Heart left ventricle (tissue), 13 donors: ENCODE measurements around the gene NACC2.

Source experiments
- POLR2A ChIP-seq, 2 donors: fragments of 450-650 bp; IDR thresholded peaks; one replicate each; pipeline ENCODE4 v1.6.1; 2017; ENCODE audit warnings: antibody characterized with exemption in 2 of 2, mild to moderate bottlenecking in 2 of 2, moderate library complexity in 2 of 2
- TF ChIP-seq, protein P1 (sequence below), 12 donors: fragments of 200-600 bp; sonication (generic) in 4 of 12; IDR thresholded peaks; one replicate each; pipeline versions ENCODE4 v1.5.0 to v1.8.0; 2018 to 2022; ENCODE audit warnings: antibody characterized with exemption in 12 of 12, mild to moderate bottlenecking in 5 of 12
- donor health status: ischemic (EF 13 %, LVEDD 7.1; RV severe dilation, severe dysfunction).
- donor health status: DM: no; HTN: yes; CAD: no.
- donor health status: DM: no; HTN: no; CAD: no.
- donor health status: ischemic (EF 25% LVEDD 6.9; RV normal size, moderate dysfunction).
- donor health status: ischemic (EF 25% LVEDD 5.7; RV mildly dilated, moderate dysfunction).
- donor health status: ischemic (EF 35%, LVEDD 5.7; RV mildly dilated, moderate dysfunction).
- donor health status: nonischemic (EF 11% LVEDD 7.7; RV severe dilation, severe dysfunction).
- donor health status: DM: yes; HTN: yes; CAD: no.
- donor health status: PGD.
- donor health status: ischemic (EF 29% LVEDD 5.4; RV normal size, mild dysfunction).
- donor health status: nonischemic (EF 23%, LVEDD 6.1; RV moderate dilation, normal function).

- TF ChIP-seq, protein P1, sequence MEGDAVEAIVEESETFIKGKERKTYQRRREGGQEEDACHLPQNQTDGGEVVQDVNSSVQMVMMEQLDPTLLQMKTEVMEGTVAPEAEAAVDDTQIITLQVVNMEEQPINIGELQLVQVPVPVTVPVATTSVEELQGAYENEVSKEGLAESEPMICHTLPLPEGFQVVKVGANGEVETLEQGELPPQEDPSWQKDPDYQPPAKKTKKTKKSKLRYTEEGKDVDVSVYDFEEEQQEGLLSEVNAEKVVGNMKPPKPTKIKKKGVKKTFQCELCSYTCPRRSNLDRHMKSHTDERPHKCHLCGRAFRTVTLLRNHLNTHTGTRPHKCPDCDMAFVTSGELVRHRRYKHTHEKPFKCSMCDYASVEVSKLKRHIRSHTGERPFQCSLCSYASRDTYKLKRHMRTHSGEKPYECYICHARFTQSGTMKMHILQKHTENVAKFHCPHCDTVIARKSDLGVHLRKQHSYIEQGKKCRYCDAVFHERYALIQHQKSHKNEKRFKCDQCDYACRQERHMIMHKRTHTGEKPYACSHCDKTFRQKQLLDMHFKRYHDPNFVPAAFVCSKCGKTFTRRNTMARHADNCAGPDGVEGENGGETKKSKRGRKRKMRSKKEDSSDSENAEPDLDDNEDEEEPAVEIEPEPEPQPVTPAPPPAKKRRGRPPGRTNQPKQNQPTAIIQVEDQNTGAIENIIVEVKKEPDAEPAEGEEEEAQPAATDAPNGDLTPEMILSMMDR (IDR thresholded peaks at IDR 0.05), result no peak
- no peak for TF ChIP-seq POLR2A (IDR thresholded peaks at IDR 0.05)
Observed at GRCh38 chr9:136021171-136021871, 73.8 kb downstream of the NACC2 start.
